HUES6 (cell line): ENCODE data around the gene ARID1B.

Experiments
- H3K27ac ChIP-seq: 2 replicates; pipeline ENCODE4 v1.7.0; 2013; ENCODE audit warnings: low read depth, mild to moderate bottlenecking, low read length, inconsistent platforms
- H3K27me3 ChIP-seq: 2 replicates; pipeline ENCODE4 v1.6.1; 2013; ENCODE audit warnings: low read length; ENCODE audit not compliant: control insufficient read depth, insufficient read depth
- H3K36me3 ChIP-seq: 2 replicates; pipeline ENCODE4 v1.6.1; 2013; ENCODE audit warnings: low read length; ENCODE audit not compliant: control insufficient read depth, insufficient read depth
- H3K4me1 ChIP-seq: 2 replicates; pipeline ENCODE4 v1.6.1; 2013; ENCODE audit warnings: low read length; ENCODE audit not compliant: control insufficient read depth, insufficient read depth
- H3K4me3 ChIP-seq: 2 replicates; pipeline ENCODE4 v1.5.1; 2013; ENCODE audit warnings: low read depth, low read length
- H3K9ac ChIP-seq: one replicate; pipeline ENCODE4 v1.6.1; 2013; ENCODE audit warnings: mild to moderate bottlenecking, low read length
- H3K9me3 ChIP-seq: 2 replicates; pipeline ENCODE4 v1.6.1; 2013; ENCODE audit warnings: low read depth, low read length; ENCODE audit not compliant: control insufficient read depth, insufficient read depth

The ARID1B gene

DNA sequence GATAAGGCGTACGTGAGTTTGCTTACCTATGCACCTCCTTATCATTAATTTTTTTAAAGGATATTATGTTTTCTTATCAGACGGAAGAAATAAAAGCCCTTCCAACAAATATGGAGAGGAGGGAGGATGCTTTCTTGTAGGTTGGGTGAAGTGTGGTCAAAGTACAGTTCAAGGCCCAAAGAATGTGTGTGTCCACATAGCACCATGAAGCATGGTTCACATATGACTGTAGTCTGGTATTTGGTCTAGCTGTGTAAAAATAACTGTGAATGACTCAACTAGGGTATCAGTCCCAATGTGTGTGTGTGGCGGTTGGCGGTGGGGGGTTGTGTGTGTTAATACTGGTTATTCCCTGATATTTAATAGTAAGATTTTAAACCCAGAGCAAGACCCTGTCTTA is 333.4 kb downstream of the ARID1B start:
- Histone ChIP-seq H3K9ac (no peak overlapping the region), H3K36me3 (peaks cover 12% of the 10 kb centered on the region), H3K27ac (no peak overlapping the region), H3K9me3 (no peaks in the 10 kb centered on the region), H3K4me1 (no peaks in the 10 kb centered on the region), H3K4me3 (no peak overlapping the region), H3K27me3 (no peaks in the 10 kb centered on the region)

DNA sequence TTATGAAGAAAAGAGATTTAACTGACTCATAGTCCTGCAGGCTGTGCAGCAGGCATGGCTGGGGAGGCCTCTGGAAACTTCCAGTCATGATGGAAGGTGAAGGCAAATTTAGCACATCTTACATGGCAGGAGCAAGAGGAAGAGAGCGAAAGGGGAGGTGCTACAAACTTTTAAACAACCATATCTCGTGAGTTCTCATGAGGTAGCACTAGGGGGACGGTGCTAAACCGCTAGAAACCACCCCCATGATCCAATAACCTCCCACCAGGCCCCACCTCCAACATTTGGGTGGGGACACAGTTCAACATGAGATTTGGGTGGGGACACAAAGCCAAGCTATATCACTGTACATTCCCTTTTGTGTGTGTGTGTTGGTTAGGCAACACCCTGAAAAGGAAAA is 336.2 kb downstream of the ARID1B start:
- Histone ChIP-seq H3K4me3 (no peak overlapping the region), H3K27me3 (no peaks in the 10 kb centered on the region), H3K9ac (no peak overlapping the region), H3K27ac (no peak overlapping the region), H3K4me1 (no peaks in the 10 kb centered on the region), H3K9me3 (no peaks in the 10 kb centered on the region), H3K36me3 (peaks cover 12% of the 10 kb centered on the region; the same call in 1 of the 2 replicates)

DNA sequence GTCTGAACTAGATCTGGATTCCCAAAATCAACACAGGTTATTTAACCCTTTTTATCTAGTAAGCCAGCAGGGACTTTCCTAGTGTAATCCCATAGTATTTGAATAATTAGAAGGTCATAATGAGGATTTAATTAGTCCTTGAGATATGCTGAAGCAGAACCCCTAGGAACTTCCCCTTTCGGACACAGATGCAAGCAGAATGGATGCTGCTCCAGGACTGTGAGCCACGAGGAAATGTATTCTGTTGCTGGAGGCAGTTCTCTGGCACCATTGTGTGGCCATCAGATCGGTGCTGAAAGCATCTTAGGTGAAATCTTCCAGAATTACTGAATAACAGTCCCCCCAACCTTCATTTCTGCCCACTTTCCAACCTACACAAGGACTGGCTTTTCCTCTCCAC is 339.2 kb downstream of the ARID1B start:
- no peaks in the 10 kb centered on the region for H3K4me1 ChIP-seq
- no peaks in the 10 kb centered on the region for H3K27me3 ChIP-seq
- H3K36me3 ChIP-seq, result peaks cover 8% of the 10 kb centered on the region; the same call in 1 of the 2 replicates
- H3K9me3 ChIP-seq, result no peaks in the 10 kb centered on the region
- H3K9ac ChIP-seq, result no peak overlapping the region
- no peak overlapping the region for H3K4me3 ChIP-seq
- H3K27ac ChIP-seq, result no peak overlapping the region

- no peak overlapping the region for H3K27ac ChIP-seq
- no peaks in the 10 kb centered on the region for H3K27me3 ChIP-seq
- H3K36me3 ChIP-seq, result peaks cover 8% of the 10 kb centered on the region; the same call in 1 of the 2 replicates
- no peaks in the 10 kb centered on the region for H3K4me1 ChIP-seq
- no peak overlapping the region for H3K4me3 ChIP-seq
- H3K9me3 ChIP-seq, result no peaks in the 10 kb centered on the region
- H3K9ac ChIP-seq, result no peak overlapping the region
Observed at GRCh38 chr6:157117431-157118095, 340.4 kb downstream of the ARID1B start.

DNA sequence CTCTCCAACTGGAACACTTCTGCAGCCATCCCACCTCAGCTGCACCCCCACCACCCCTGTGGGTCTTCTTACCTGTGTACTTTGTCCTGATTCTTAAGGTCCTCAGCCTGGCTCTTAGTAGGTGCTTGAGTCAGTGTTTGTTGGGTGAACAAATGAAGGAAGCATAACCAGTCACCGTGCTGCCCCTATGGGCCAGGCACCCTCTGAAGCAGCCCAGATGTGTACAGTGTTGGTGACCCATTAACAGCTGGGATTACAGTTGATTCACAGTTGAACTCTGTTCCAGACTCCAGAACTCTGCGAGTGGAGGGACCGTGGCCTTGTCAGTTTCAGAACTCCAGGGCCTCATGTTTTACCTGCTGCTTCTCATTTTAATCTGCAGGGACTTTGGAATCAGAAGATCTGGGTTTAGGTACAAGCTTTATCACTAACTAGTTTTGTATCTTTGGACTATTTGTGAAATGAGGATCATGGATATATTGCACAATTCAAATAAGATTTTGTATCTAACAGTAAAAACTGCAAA is 342.4 kb downstream of the ARID1B start:
- H3K4me3 ChIP-seq, result no peak overlapping the region
- H3K4me1 ChIP-seq, result no peaks in the 10 kb centered on the region
- no peak overlapping the region for H3K9ac ChIP-seq
- H3K27me3 ChIP-seq, result no peaks in the 10 kb centered on the region
- H3K9me3 ChIP-seq, result no peaks in the 10 kb centered on the region
- peaks cover 3% of the 10 kb centered on the region for H3K36me3 ChIP-seq
- H3K27ac ChIP-seq, result no peak overlapping the region

GRCh38 chr6:157120534-157121232 is 343.5 kb downstream of the ARID1B start:
- Histone ChIP-seq H3K36me3 (no peaks in the 10 kb centered on the region; the same call in 1 of the 2 replicates), H3K27me3 (no peaks in the 10 kb centered on the region), H3K4me1 (no peaks in the 10 kb centered on the region), H3K27ac (no peak overlapping the region), H3K9ac (no peak overlapping the region), H3K9me3 (no peaks in the 10 kb centered on the region), H3K4me3 (no peak overlapping the region)

DNA sequence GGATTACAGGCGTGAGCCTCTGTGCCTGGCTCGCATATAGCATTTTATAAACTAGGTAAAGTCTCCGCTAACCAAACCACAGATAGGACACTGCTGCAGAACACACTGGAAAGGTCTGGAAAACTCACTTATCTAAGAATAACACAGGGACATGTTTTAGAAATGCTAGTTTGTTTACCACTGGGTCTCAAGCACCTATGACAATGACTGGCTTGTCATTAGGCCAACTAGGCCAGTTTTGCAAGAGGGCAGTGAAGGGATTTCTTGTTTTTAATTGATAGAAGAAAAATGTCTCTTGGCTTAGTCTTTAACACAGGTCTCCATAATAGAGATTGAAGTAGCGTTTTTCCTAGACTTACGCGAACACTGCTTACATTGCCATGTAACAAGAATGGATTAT is 344.7 kb downstream of the ARID1B start:
- Histone ChIP-seq H3K9ac (no peak overlapping the region), H3K27ac (no peak overlapping the region), H3K27me3 (no peaks in the 10 kb centered on the region), H3K4me3 (no peak overlapping the region), H3K4me1 (no peaks in the 10 kb centered on the region), H3K9me3 (no peaks in the 10 kb centered on the region), H3K36me3 (no peaks in the 10 kb centered on the region; the same call in 1 of the 2 replicates)

DNA sequence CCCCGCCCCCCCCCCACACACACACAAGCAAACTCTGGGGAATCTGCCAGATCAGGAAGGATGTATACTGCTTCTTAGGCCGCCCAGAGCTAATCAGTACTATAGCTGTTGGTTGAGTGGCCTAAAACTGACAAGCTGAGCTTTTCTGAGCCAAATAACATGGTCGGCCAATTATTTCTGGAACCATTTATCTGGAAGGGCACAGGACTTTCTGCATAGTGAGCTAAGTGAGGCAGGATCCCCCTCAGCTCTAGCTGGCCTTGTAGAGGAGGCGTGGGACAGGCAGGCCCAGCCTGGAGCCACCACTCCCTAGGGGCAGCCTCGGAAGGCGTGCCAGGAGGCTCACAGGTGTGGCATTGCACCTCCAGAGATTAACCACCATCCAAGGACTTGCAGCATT is 346.1 kb downstream of the ARID1B start:
- Histone ChIP-seq H3K4me1 (no peaks in the 10 kb centered on the region), H3K9ac (no peak overlapping the region), H3K9me3 (no peaks in the 10 kb centered on the region), H3K27ac (no peak overlapping the region), H3K4me3 (no peak overlapping the region), H3K36me3 (no peaks in the 10 kb centered on the region; the same call in 1 of the 2 replicates), H3K27me3 (no peaks in the 10 kb centered on the region)

GRCh38 chr6:157124485-157125254 is 347.5 kb downstream of the ARID1B start:
- H3K27ac ChIP-seq, result no peak overlapping the region
- no peak overlapping the region for H3K4me3 ChIP-seq
- no peaks in the 10 kb centered on the region for H3K27me3 ChIP-seq
- no peaks in the 10 kb centered on the region for H3K9me3 ChIP-seq
- H3K36me3 ChIP-seq, result no peaks in the 10 kb centered on the region; the same call in 1 of the 2 replicates
- no peaks in the 10 kb centered on the region for H3K4me1 ChIP-seq
- no peak overlapping the region for H3K9ac ChIP-seq

- Histone ChIP-seq H3K9me3 (no peaks in the 10 kb centered on the region), H3K36me3 (no peaks in the 10 kb centered on the region; the same call in 1 of the 2 replicates), H3K4me1 (no peaks in the 10 kb centered on the region), H3K27ac (no peak overlapping the region), H3K27me3 (no peaks in the 10 kb centered on the region), H3K4me3 (no peak overlapping the region), H3K9ac (no peak overlapping the region)
Observed at GRCh38 chr6:157125531-157125930, 348.4 kb downstream of the ARID1B start.
